GM23338 (cell line): ENCODE measurements around the gene TMTC2. TPM values are rescaled to one million over a fixed set of nuclear protein-coding genes. Genes with fewer than 3 reads are reported as not detected.

Experiments used
- ATAC-seq: fragments of 200-7000 bp; cut with Tn5 transposase; 3 replicates; pipeline ENCODE4 v1.9.1; 2020
- DNase-seq: peaks from one replicate; pipeline ENCODE4 v3.0.0-alpha.2; 2015; ENCODE audit warnings: low spot score
- H2AFZ ChIP-seq: fragments of 200-600 bp; sonication (generic); 2 replicates; pipeline ENCODE4 v1.8.0; 2016; ENCODE audit warnings: antibody characterized with exemption, mild to moderate bottlenecking, moderate library complexity
- H3F3A ChIP-seq: fragments of 200-600 bp; sonication (generic); replicated peaks from 2 replicates; pipeline ENCODE4 v1.8.0; 2017; ENCODE audit warnings: antibody characterized with exemption, mixed run types, low read depth
- H3K27ac ChIP-seq: fragments of 200-600 bp; sonication (generic); 2 replicates; pipeline ENCODE4 v1.6.1; 2016; ENCODE audit warnings: low read depth
- H3K27me3 ChIP-seq: fragments of 200-600 bp; sonication (generic); 2 replicates; pipeline ENCODE4 v1.8.0; 2016; ENCODE audit warnings: mild to moderate bottlenecking, mixed run types, moderate library complexity; ENCODE audit not compliant: insufficient read depth
- H3K36me3 ChIP-seq: fragments of 200-600 bp; sonication (generic); 2 replicates; pipeline ENCODE4 v1.8.0; 2016; ENCODE audit warnings: mild to moderate bottlenecking; ENCODE audit not compliant: insufficient read depth
- H3K4me1 ChIP-seq: fragments of 200-600 bp; sonication (generic); 2 replicates; pipeline ENCODE4 v1.8.0; 2016; ENCODE audit warnings: mild to moderate bottlenecking, moderate library complexity; ENCODE audit not compliant: insufficient read depth
- H3K4me2 ChIP-seq: fragments of 200-600 bp; sonication (generic); 2 replicates; pipeline ENCODE4 v1.7.1; 2017; ENCODE audit warnings: mixed run types
- H3K4me3 ChIP-seq: fragments of 200-600 bp; sonication (generic); 2 replicates; pipeline ENCODE4 v1.6.1; 2016; ENCODE audit warnings: mixed run types
- H3K79me2 ChIP-seq: fragments of 200-600 bp; sonication (generic); replicated peaks from 2 replicates; pipeline ENCODE4 v1.8.0; 2017; ENCODE audit warnings: mild to moderate bottlenecking; ENCODE audit not compliant: insufficient read depth
- H3K9me2 ChIP-seq: fragments of 200-600 bp; sonication (generic); 2 replicates; pipeline ENCODE4 v1.8.0; 2017; ENCODE audit not compliant: insufficient read depth
- H4K20me1 ChIP-seq: fragments of 200-600 bp; sonication (generic); replicated peaks from 2 replicates; pipeline ENCODE4 v1.8.0; 2017; ENCODE audit warnings: mild to moderate bottlenecking; ENCODE audit not compliant: insufficient read depth
- H3K27ac Mint-ChIP-seq: 2 replicates; pipeline ENCODE4 v1.8.0; 2020; ENCODE audit warnings: inconsistent platforms, mild to moderate bottlenecking, moderate library complexity, mixed read lengths
- H3K27me3 Mint-ChIP-seq: 3 replicates; pipeline ENCODE4 v1.8.0; 2022; ENCODE audit warnings: low read depth, mild to moderate bottlenecking, moderate library complexity, mixed read lengths, inconsistent platforms; ENCODE audit not compliant: insufficient read depth, poor library complexity
- H3K36me3 Mint-ChIP-seq: 3 replicates; pipeline ENCODE4 v1.8.0; 2021; ENCODE audit warnings: low read depth, mild to moderate bottlenecking, inconsistent platforms, moderate library complexity, mixed read lengths
- H3K4me1 Mint-ChIP-seq: 3 replicates; pipeline ENCODE4 v1.8.0; 2020; ENCODE audit warnings: mild to moderate bottlenecking, inconsistent platforms, mixed read lengths
- H3K4me3 Mint-ChIP-seq: 3 replicates; pipeline ENCODE4 v1.8.0; 2021; ENCODE audit warnings: moderate library complexity, mild to moderate bottlenecking, inconsistent platforms, mixed read lengths
- H3K9me3 Mint-ChIP-seq: 3 replicates; pipeline ENCODE4 v1.8.0; 2020; ENCODE audit warnings: moderate library complexity, mild to moderate bottlenecking, inconsistent platforms, mixed read lengths
- CREB1 ChIP-seq: fragments of 250-450 bp; sonication (Bioruptor Pico); IDR thresholded peaks from 2 replicates; pipeline ENCODE4 v1.5.0; 2020; ENCODE audit warnings: low read depth, mild to moderate bottlenecking, moderate library complexity
- EZH2phosphoT487 ChIP-seq: fragments of 200-600 bp; sonication (generic); IDR thresholded peaks from one replicate; pipeline ENCODE4 v1.8.1; 2018; ENCODE audit warnings: antibody characterized with exemption; ENCODE audit not compliant: unreplicated experiment
- JUNB ChIP-seq: IDR thresholded peaks from one replicate; pipeline ENCODE4 v1.6.1; 2016; ENCODE audit warnings: antibody characterized with exemption; ENCODE audit not compliant: unreplicated experiment
- NANOG ChIP-seq: IDR thresholded peaks from 2 replicates; pipeline ENCODE4 v1.6.1; 2016; ENCODE audit warnings: antibody characterized with exemption, borderline replicate concordance
- POLR2AphosphoS5 ChIP-seq: IDR thresholded peaks from 2 replicates; pipeline ENCODE4 v1.6.1; 2016; ENCODE audit warnings: antibody characterized with exemption, low read depth
- STAT1 ChIP-seq: IDR thresholded peaks from one replicate; pipeline ENCODE4 v1.6.1; 2016; ENCODE audit warnings: antibody characterized with exemption; ENCODE audit not compliant: unreplicated experiment
- ZNF331 ChIP-seq: fragments of 250-450 bp; sonication (Bioruptor Pico); IDR thresholded peaks from 2 replicates; pipeline ENCODE4 v1.5.0; 2020; ENCODE audit warnings: low read depth, mild to moderate bottlenecking, moderate library complexity
- polyA plus RNA-seq: library from polyadenylated mRNA; unstranded; fragments of >200 nt; fragmentation: Nextera tagmentation; extraction: Ambion mirVana; gene quantifications from 2 replicates; pipeline ENCODE4 v1.2.1, GENCODE V29; 2016
- total RNA-seq: library from RNA; depleted of rRNA; stranded (reverse); fragments of >200 nt; shearing (Covaris generic); gene quantifications from 2 replicates; pipeline ENCODE4 v1.2.3, GENCODE V29; 2014
- TF ChIP-seq, protein P1 (sequence below), 2 experiments: fragments of 200-600 bp in 1 of 2; sonication (generic) in 1 of 2; conservative IDR thresholded peaks; 2 replicates each; pipeline versions ENCODE4 v1.5.1 to v1.6.1; 2016 to 2017; ENCODE audit warnings: antibody characterized with exemption in 2 of 2, low read depth in 2 of 2, mild to moderate bottlenecking in 2 of 2, moderate library complexity in 1 of 2
- TF ChIP-seq, protein P2 (sequence below): IDR thresholded peaks from 2 replicates; pipeline ENCODE4 v1.6.1; 2016; ENCODE audit warnings: antibody characterized with exemption
- TF ChIP-seq, protein P3 (sequence below): fragments of 250-450 bp; sonication (Bioruptor Pico); IDR thresholded peaks from 2 replicates; pipeline ENCODE4 v1.5.0; 2020; ENCODE audit warnings: mild to moderate bottlenecking, moderate library complexity
- TF ChIP-seq, protein P4 (sequence below): IDR thresholded peaks from one replicate; pipeline ENCODE4 v1.6.1; 2018; ENCODE audit warnings: antibody characterized with exemption; ENCODE audit not compliant: unreplicated experiment

TMTC2 gene
- total and polyA plus RNA-seq, 2 experiments from 2014 or later: 0.57 to 6.5 TPM

DNA sequence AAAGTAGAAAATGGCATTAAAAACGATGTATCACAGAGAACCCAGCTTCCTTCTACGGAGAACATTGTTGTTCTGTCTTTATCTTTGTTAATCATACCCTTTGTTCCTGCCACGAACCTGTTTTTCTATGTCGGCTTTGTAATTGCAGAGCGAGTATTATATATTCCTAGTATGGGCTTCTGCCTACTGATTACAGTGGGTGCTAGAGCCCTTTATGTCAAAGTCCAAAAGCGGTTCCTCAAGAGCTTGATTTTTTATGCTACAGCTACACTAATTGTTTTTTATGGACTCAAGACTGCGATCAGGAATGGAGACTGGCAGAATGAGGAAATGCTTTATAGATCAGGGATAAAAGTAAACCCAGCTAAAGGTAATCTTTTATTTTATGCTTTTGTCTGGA lies 209.6 kb downstream of the TMTC2 start (continued):
- TF ChIP-seq, protein P1, sequence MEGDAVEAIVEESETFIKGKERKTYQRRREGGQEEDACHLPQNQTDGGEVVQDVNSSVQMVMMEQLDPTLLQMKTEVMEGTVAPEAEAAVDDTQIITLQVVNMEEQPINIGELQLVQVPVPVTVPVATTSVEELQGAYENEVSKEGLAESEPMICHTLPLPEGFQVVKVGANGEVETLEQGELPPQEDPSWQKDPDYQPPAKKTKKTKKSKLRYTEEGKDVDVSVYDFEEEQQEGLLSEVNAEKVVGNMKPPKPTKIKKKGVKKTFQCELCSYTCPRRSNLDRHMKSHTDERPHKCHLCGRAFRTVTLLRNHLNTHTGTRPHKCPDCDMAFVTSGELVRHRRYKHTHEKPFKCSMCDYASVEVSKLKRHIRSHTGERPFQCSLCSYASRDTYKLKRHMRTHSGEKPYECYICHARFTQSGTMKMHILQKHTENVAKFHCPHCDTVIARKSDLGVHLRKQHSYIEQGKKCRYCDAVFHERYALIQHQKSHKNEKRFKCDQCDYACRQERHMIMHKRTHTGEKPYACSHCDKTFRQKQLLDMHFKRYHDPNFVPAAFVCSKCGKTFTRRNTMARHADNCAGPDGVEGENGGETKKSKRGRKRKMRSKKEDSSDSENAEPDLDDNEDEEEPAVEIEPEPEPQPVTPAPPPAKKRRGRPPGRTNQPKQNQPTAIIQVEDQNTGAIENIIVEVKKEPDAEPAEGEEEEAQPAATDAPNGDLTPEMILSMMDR (conservative IDR thresholded peaks at IDR 0.05; ENCODE audit: low read depth in 2 of 2): no peak

DNA sequence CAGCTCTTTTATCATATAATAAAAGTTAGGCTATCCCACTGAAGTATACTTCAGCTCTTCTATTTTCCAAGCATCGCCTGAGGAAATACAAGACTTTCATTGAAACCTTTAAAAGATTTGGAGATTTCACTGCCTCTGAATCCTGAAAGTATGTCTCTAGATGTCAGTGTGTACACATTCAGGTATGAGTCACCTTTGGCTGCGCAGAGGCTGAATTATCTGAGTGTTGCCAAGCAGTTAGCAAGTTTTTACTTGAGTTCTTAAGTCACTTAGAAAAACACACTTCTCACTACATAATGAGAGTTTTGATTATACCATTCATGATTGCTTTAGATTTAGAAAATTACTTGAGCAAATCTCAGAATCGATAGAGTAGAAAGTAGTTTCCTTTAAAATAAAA lies 210.3 kb downstream of the TMTC2 start:
- H3K4me1 ChIP-seq: no peaks in the 10 kb centered on the region
- ATAC-seq (no peak), DNase-seq (no peak)
- no peaks in the 10 kb centered on the region for H3K79me2 ChIP-seq
- no peaks in the 10 kb centered on the region for H3K36me3 ChIP-seq
- H3K4me3 ChIP-seq: no peak overlapping the region
- Mint-ChIP-seq H3K4me1 (no peaks in the 10 kb centered on the region; the same call in 2 of the 3 replicates), H3K27me3 (peaks cover 1% of the 10 kb centered on the region), H3K36me3 (no peaks in the 10 kb centered on the region), H3K4me3 (no peak overlapping the region), H3K9me3 (no peaks in the 10 kb centered on the region), H3K27ac (no peak overlapping the region)
- H3F3A ChIP-seq: no peaks in the 10 kb centered on the region
- H3K9me2 ChIP-seq: no peaks in the 10 kb centered on the region
- H4K20me1 ChIP-seq: no peaks in the 10 kb centered on the region
- H3K4me2 ChIP-seq: no peak overlapping the region
- no peak overlapping the region for H3K27ac ChIP-seq
- H2AFZ ChIP-seq: no peak overlapping the region
- no peaks in the 10 kb centered on the region for H3K27me3 ChIP-seq
- TF ChIP-seq, protein P1 (conservative IDR thresholded peaks at IDR 0.05; ENCODE audit: low read depth in 2 of 2): no peak
- TF ChIP-seq NANOG (no peak), JUNB (no peak), ZNF331 (no peak), POLR2AphosphoS5 (no peak), CREB1 (CRISPR knock-in tag) (no peak), STAT1 (no peak), EZH2phosphoT487 (no peak)
- TF ChIP-seq, protein P2, sequence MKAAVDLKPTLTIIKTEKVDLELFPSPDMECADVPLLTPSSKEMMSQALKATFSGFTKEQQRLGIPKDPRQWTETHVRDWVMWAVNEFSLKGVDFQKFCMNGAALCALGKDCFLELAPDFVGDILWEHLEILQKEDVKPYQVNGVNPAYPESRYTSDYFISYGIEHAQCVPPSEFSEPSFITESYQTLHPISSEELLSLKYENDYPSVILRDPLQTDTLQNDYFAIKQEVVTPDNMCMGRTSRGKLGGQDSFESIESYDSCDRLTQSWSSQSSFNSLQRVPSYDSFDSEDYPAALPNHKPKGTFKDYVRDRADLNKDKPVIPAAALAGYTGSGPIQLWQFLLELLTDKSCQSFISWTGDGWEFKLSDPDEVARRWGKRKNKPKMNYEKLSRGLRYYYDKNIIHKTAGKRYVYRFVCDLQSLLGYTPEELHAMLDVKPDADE: no peak
- TF ChIP-seq, protein P3, sequence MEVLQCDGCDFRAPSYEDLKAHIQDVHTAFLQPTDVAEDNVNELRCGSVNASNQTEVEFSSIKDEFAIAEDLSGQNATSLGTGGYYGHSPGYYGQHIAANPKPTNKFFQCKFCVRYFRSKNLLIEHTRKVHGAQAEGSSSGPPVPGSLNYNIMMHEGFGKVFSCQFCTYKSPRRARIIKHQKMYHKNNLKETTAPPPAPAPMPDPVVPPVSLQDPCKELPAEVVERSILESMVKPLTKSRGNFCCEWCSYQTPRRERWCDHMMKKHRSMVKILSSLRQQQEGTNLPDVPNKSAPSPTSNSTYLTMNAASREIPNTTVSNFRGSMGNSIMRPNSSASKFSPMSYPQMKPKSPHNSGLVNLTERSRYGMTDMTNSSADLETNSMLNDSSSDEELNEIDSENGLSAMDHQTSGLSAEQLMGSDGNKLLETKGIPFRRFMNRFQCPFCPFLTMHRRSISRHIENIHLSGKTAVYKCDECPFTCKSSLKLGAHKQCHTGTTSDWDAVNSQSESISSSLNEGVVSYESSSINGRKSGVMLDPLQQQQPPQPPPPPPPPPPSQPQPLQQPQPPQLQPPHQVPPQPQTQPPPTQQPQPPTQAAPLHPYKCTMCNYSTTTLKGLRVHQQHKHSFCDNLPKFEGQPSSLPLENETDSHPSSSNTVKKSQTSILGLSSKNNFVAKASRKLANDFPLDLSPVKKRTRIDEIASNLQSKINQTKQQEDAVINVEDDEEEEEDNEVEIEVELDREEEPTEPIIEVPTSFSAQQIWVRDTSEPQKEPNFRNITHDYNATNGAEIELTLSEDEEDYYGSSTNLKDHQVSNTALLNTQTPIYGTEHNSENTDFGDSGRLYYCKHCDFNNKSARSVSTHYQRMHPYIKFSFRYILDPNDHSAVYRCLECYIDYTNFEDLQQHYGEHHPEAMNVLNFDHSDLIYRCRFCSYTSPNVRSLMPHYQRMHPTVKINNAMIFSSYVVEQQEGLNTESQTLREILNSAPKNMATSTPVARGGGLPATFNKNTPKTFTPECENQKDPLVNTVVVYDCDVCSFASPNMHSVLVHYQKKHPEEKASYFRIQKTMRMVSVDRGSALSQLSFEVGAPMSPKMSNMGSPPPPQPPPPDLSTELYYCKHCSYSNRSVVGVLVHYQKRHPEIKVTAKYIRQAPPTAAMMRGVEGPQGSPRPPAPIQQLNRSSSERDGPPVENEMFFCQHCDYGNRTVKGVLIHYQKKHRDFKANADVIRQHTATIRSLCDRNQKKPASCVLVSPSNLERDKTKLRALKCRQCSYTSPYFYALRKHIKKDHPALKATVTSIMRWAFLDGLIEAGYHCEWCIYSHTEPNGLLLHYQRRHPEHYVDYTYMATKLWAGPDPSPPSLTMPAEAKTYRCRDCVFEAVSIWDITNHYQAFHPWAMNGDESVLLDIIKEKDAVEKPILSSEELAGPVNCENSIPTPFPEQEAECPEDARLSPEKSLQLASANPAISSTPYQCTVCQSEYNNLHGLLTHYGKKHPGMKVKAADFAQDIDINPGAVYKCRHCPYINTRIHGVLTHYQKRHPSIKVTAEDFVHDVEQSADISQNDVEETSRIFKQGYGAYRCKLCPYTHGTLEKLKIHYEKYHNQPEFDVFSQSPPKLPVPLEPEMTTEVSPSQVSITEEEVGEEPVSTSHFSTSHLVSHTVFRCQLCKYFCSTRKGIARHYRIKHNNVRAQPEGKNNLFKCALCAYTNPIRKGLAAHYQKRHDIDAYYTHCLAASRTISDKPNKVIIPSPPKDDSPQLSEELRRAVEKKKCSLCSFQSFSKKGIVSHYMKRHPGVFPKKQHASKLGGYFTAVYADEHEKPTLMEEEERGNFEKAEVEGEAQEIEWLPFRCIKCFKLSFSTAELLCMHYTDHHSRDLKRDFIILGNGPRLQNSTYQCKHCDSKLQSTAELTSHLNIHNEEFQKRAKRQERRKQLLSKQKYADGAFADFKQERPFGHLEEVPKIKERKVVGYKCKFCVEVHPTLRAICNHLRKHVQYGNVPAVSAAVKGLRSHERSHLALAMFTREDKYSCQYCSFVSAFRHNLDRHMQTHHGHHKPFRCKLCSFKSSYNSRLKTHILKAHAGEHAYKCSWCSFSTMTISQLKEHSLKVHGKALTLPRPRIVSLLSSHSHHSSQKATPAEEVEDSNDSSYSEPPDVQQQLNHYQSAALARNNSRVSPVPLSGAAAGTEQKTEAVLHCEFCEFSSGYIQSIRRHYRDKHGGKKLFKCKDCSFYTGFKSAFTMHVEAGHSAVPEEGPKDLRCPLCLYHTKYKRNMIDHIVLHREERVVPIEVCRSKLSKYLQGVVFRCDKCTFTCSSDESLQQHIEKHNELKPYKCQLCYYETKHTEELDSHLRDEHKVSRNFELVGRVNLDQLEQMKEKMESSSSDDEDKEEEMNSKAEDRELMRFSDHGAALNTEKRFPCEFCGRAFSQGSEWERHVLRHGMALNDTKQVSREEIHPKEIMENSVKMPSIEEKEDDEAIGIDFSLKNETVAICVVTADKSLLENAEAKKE (CRISPR knock-in tag): no peak
- TF ChIP-seq, protein P4, sequence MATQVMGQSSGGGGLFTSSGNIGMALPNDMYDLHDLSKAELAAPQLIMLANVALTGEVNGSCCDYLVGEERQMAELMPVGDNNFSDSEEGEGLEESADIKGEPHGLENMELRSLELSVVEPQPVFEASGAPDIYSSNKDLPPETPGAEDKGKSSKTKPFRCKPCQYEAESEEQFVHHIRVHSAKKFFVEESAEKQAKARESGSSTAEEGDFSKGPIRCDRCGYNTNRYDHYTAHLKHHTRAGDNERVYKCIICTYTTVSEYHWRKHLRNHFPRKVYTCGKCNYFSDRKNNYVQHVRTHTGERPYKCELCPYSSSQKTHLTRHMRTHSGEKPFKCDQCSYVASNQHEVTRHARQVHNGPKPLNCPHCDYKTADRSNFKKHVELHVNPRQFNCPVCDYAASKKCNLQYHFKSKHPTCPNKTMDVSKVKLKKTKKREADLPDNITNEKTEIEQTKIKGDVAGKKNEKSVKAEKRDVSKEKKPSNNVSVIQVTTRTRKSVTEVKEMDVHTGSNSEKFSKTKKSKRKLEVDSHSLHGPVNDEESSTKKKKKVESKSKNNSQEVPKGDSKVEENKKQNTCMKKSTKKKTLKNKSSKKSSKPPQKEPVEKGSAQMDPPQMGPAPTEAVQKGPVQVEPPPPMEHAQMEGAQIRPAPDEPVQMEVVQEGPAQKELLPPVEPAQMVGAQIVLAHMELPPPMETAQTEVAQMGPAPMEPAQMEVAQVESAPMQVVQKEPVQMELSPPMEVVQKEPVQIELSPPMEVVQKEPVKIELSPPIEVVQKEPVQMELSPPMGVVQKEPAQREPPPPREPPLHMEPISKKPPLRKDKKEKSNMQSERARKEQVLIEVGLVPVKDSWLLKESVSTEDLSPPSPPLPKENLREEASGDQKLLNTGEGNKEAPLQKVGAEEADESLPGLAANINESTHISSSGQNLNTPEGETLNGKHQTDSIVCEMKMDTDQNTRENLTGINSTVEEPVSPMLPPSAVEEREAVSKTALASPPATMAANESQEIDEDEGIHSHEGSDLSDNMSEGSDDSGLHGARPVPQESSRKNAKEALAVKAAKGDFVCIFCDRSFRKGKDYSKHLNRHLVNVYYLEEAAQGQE: no peak
